ENCODE data around the gene ST6GALNAC3.

Gene ST6GALNAC3

DNA sequence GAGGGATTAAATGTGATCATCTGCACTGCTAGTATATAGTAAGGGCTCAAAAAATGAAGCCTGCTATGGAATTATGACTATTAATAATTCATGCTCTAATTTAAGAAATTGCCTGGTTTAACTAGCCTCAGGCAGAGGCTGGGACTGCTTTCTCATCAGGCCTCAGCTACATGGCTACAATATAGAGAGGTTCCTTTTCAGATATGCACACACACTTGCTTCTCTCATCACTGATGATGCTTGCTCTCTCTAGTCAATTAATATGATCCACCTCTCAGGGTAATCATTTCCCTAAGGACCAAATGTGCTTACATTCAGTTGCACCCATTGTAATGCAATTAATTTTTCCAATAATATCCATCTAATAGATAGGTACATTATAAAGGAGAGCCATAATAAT, 467.8 kb downstream of the ST6GALNAC3 start:
- no peak for DNase-seq

DNA sequence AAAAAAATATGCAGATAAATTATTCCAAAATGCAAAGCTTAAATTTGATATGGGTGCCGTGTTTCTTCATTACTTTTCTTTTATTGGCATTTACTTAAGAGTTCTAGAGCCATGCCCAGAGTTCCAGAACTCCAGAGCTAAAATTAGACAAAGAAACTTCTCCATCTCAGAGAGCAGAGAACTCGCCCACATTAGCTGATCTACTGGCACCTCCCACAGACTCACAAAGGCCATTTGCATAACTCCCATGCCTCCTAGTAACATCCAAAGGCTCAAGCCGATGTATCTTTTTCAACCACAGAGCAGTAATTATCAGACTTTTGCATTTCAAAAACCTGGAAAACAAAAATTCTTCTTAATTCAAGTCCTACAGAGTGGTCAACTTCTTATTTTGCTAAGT, 468.9 kb downstream of the ST6GALNAC3 start:
- DNase-seq = peak; percentile 37

- DNase-seq = peak; percentile 62
Observed at GRCh38 chr1:76546354-76546933, 471.9 kb downstream of the ST6GALNAC3 start.

- DNase-seq = no peak
Observed at GRCh38 chr1:76547916-76548315, 473.4 kb downstream of the ST6GALNAC3 start.

DNA sequence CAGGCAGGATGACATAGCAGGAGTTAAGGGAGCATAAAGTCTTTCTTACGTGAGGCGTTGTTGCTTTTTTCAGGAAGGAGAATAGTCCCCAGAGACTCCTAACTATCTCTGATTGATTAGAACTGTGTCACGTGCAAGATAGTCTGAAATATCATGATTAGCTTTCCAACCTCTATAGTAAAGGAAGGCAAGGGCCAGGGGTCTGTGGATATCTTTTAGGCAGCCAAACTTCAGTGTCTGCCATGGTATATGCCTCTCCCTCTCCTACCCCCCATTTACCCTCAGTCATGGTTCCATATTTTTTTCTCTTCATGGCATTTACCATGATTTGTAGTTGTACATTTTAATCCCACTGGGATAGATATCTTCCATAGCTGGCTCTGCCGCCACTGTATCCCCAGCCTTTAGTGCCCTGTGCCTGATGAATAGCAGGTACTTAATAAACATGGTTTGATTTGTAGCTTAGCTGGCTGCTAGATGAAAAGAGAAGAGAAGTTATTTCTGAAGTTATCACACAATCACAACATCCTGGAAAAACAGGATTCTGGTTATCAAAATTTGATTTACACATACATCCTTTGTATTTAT, 474.1 kb downstream of the ST6GALNAC3 start:
- DNase-seq = no peak

DNA sequence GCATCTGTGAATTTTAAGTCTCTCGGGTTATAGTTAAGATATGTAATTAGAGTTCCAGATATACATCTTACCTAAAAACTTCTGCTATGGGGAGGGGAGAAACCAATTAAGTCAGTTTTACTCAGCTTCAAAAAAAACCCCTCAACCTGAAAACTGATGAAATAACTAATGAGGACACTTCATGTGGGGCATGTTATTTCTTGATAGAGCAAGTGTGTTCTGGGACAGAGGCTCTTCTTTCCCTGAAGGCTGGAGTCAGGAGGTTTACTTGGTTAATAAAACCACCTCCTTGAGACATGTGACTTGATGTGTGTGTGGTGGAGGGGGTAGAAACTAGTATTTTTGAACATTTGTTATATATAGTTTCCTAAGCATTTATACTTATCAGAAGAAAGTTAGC, 479.7 kb downstream of the ST6GALNAC3 start:
- DNase-seq = no peak

DNA sequence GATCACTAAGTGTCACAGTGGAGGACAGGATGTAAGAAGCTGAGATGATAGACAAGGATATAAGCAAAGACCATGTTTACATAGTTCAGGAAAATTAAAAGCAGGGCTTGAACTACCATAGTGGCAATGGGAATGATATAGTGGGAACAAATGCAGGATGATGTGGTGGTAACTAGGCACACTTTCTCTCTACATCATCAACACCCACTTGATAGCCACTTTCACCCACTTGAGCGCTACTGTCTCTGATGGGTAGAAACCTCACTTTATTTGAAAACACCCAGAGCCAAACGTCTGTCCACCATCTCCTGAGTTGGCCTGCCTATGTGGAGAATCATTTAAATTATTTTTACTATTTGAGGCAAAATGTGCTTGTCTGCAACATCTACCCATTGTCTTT, 487.7 kb downstream of the ST6GALNAC3 start:
- DNase-seq = no peak

DNA sequence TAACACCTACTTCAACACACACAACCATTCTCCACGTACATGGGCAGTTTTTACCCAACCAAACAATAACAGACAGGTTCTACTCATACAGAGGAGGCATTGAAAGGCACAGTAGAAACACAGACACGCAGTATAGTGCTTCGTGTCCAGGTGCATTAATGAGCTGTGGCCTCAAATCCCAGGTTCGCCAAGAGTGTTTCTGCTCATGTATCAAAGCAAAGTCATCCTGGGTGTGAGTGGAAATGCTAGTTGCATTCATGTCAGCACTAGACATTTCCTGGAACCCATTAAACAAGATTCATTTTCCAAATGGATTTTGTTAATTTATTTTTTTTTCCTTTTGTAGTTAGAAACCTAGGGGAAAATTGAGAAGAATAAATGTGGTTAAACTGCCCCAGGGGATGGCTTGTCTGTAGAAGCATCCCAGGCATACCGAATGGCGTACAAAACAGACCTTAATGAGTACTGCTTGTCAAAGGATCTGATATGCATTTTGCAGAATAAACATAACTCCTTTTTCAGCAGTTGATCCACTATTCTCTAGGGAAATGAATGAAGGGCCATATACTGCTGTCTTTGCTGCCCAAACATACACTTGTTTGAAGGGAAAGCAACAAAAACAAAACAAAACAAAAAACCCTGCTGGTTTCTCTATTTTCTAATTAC, 494.2 kb downstream of the ST6GALNAC3 start:
- DNase-seq = peak; percentile 47

- DNase-seq = no peak
Observed at GRCh38 chr1:76571248-76571647, 496.7 kb downstream of the ST6GALNAC3 start.

DNA sequence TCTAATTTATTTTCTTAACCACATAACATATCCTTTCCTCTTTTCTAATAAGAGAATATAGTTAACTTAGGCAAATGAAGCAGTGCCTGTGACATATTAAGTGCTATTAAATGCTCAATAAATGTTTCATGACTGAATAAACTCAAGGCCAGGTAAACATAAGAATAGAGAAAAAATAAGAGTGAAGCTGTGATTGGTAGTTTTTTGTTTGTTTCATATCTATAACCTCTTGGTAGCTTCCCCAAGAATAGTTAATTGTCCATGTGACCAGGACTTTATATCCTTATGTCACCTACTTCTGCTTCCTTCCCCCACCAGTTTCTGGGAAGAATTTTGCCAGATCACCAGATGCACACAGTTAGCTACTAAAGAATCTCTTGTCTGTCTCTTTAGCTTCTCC, 497.7 kb downstream of the ST6GALNAC3 start:
- DNase-seq = no peak

- DNase-seq = no peak
Observed at GRCh38 chr1:76576876-76577524, 502.5 kb downstream of the ST6GALNAC3 start.

GRCh38 chr1:76577525-76578185, 503.1 kb downstream of the ST6GALNAC3 start:
- no peak for DNase-seq

DNA sequence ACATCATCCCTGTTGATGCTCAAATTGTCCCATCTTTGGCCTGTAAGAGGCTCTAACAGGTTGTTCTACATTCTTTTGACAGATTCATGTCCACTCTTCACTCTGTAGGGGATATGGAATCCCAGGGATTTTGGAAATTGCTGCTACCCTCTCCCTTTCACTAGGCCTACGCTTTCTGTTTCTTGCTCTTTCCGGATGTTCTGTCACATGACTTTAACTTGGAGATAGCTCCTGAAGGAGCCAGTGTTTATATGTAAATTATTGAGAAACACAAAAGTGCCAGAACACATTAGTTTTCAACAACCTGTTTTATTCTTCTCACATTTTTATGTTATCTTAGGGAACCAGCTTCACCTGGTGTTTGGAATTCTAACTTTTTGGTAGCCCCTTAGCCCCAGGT, 505.7 kb downstream of the ST6GALNAC3 start:
- no peak for DNase-seq

GRCh38 chr1:76581712-76582111, 507.2 kb downstream of the ST6GALNAC3 start:
- DNase-seq = no peak

GRCh38 chr1:76583235-76583868, 508.8 kb downstream of the ST6GALNAC3 start:
- DNase-seq = no peak

GRCh38 chr1:76583875-76584477, 509.4 kb downstream of the ST6GALNAC3 start:
- DNase-seq = no peak

DNA sequence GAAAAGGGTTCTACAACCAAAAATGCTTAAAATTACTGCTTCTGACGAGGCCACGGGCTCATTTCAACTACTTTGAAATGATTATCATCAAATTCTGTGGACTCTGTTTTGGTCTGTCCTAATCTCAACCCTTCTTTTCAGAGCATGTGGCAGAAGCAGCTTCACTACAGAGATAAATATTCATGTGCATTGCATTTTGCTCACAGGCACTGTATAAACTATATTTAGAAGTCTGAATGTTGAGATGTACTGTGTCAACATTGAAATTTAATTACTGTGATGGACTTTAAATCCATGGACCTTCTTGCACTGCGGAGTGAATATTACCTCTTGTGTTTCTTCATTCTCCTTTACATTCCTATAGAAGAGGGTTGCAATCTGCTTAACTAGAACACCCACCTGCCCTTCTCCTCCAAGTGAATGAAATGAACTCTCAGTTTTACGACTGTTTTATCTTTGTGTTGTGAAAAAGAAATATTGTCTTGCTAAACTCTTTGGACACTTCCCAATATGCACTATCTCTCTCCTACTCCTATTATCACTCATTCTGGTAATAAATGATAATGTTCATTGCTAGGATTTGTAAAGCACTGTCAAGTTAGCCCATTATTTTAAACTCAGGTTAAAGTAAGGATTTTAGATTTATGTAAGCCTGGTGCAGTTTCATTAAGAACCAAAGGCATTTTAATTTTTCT, 511.6 kb downstream of the ST6GALNAC3 start:
- no peak for DNase-seq

GRCh38 chr1:76587212-76587611, 512.7 kb downstream of the ST6GALNAC3 start:
- no peak for DNase-seq

GRCh38 chr1:76591461-76591860, 516.9 kb downstream of the ST6GALNAC3 start:
- no peak for DNase-seq

- no peak for DNase-seq
Observed at GRCh38 chr1:76591963-76592362, 517.4 kb downstream of the ST6GALNAC3 start.

DNA sequence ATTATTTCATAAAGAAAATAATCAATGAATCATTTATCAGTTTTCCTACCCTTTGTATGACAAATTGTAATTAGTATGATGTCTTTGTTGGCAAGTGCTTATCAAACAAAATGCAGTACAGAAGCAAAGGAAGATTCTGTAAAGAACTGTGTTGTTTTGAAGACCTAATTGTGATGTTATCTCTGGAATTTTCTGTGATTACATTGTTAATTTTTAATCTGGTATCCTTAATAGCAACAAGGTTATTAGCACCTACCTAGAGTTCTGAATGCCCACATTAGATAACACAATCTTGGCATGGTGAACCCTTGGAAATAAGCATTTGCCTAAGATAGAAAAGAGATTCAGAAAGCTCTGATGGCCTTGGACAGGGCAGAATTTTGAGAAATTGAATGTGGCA, 518.6 kb downstream of the ST6GALNAC3 start:
- DNase-seq = no peak

DNA sequence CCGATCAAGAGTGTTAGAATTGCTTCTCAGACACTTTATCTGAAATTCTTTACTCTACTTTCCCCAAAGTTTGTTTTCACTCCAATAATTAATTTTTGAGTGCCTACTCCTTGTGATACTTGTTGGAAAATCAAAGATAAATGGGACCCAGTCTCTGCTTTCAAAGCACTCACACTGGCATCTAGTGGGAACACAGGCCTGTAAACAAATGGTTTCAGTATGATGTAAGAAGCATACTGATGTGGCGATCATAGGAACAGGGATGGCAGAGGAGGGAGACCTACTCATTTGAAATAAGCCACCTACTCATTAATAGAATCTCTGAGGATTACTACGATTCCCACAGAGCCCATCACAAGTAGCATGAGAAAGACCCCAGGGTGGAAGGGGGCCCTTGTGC, 519.1 kb downstream of the ST6GALNAC3 start:
- DNase-seq = no peak

Data from NCI-H526 treated with DMSO at 0.1 percent for 48 hours (cell line).